ENCODE results near the gene SEC23B. TPM values are rescaled to one million over a fixed set of nuclear protein-coding genes. Genes with fewer than 3 reads are reported as not detected.
A peak's percentile ranks its signal among the peaks of the same experiment; 100 is the strongest.

The SEC23B gene
- polyA plus RNA-seq, 2 of the 4 experiments (the other 2 are of a cell fraction): 71.4 to 158 TPM

GRCh38 chr20:18465536-18466200 lies 42.1 kb upstream of the SEC23B start:
- peak in 1 of 2 experiments; percentile 25 for DNase-seq (ENCODE audit: low read depth in 1 of 2, low spot score in 1 of 2)
- peak overlapping the region in 1 of 2 experiments; percentile 85; a peak in 2 of 6 replicates for H3K27ac ChIP-seq
- no peak for TF ChIP-seq HMGXB4 (CRISPR knock-in tag; IDR thresholded peaks at IDR 0.05; ENCODE audit: borderline replicate concordance)
- no peak for TF ChIP-seq POLR2AphosphoS2 (conservative IDR thresholded peaks at IDR 0.05; ENCODE audit: low read length)
- no peak for TF ChIP-seq USF2 (IDR thresholded peaks at IDR 0.05)
- no peak for TF ChIP-seq CTCF (IDR thresholded peaks at IDR 0.05)
- TF ChIP-seq FOSL2 (IDR thresholded peaks at IDR 0.05): no peak
- no peak for TF ChIP-seq FOSL2 (CRISPR knock-in tag; IDR thresholded peaks at IDR 0.05)
- TF ChIP-seq CBX2 (IDR thresholded peaks at IDR 0.05; ENCODE audit: borderline replicate concordance, low read depth): no peak
- no peak for TF ChIP-seq PHF8 (IDR thresholded peaks at IDR 0.05; ENCODE audit: borderline replicate concordance, low read depth)
- no peak for TF ChIP-seq GATA3 (IDR thresholded peaks at IDR 0.05; ENCODE audit: borderline replicate concordance)
- no peak for TF ChIP-seq FOXS1 (CRISPR knock-in tag; IDR thresholded peaks at IDR 0.05)
- TF ChIP-seq CHD2 (IDR thresholded peaks at IDR 0.05; ENCODE audit: low read length, partially characterized antibody): no peak
- TF ChIP-seq EHF (CRISPR knock-in tag; IDR thresholded peaks at IDR 0.05): no peak
- no peak for TF ChIP-seq HOXA7 (CRISPR knock-in tag; IDR thresholded peaks at IDR 0.05)
- no peak for TF ChIP-seq HOXB5 (CRISPR knock-in tag; IDR thresholded peaks at IDR 0.05)
- TF ChIP-seq HDAC2 (IDR thresholded peaks at IDR 0.05): no peak
- no peaks in the 10 kb centered on the region for H3K9me3 ChIP-seq
- POLR2A ChIA-PET: interaction anchor here (2.2 to 3.0 kb wide), 2 partner anchors 31 to 42 kb away, joined by 20 to 48 read pairs; partner anchors contain the start of genes RBBP9 and SEC23B
- peaks cover 21% of the 10 kb centered on the region for H3K4me1 ChIP-seq
- CTCF ChIA-PET: no interaction called here
- ATAC-seq: no peak
- H3K4me3 ChIP-seq: peak overlapping the region; percentile 76
- FAIRE-seq: no peak
- H3K4me2 ChIP-seq: peak overlapping the region; percentile 87
- 20% methylated on average over 6 of the region's 6 CpGs for WGBS (ENCODE audit: missing lambda C conversion rate)

GRCh38 chr20:18466574-18466893 lies 41.2 kb upstream of the SEC23B start:
- Histone ChIP-seq H3K4me3 (peak overlapping the region; percentile 76), H3K4me1 (peaks cover 21% of the 10 kb centered on the region), H3K4me2 (peak overlapping the region; percentile 87), H3K9me3 (no peaks in the 10 kb centered on the region), H3K27ac (peak overlapping the region; percentile 85 to 86)
- no peak for FAIRE-seq
- ChIA-PET POLR2A (interaction anchor here (0.6 to 3.0 kb wide), 14 partner anchors 8 to 178 kb away, joined by 3 to 48 read pairs (median 4); partner anchors contain the start of genes RBBP9, SEC23B and ZNF133), CTCF (interaction anchor here (1.2 kb wide), 1 partner anchor 9 kb away, joined by 4 read pairs; no protein-coding TSS in a partner anchor)
- under 1% methylated on average over 15 of the region's 15 CpGs for WGBS (ENCODE audit: missing lambda C conversion rate)
- TF ChIP-seq ESRRA (IDR thresholded peaks at IDR 0.05; ENCODE audit: borderline replicate concordance, low read length) (no peak), RNF2 (IDR thresholded peaks at IDR 0.05; ENCODE audit: borderline replicate concordance, low read depth) (no peak), E2F6 (IDR thresholded peaks at IDR 0.05; ENCODE audit: borderline replicate concordance, low read depth) (no peak), BCL3 (IDR thresholded peaks at IDR 0.05) (0 out of 3 replicates have a peak, but pooled peaks have one; percentile 51), POLR2A (IDR thresholded peaks at IDR 0.05; ENCODE audit: low read length) (peak; percentile 74), CEBPB (IDR thresholded peaks at IDR 0.05) (no peak), MAX (IDR thresholded peaks at IDR 0.05) (0 out of 2 replicates have a peak, but pooled peaks have one; percentile 50), HMGXB4 (CRISPR knock-in tag; IDR thresholded peaks at IDR 0.05; ENCODE audit: borderline replicate concordance) (no peak)
- peak; percentile 84 to 88 for ATAC-seq
- DNase-seq (ENCODE audit: low read depth in 1 of 2, low spot score in 1 of 2): peak in 1 of 2 experiments; percentile 84
